ENCODE results near the gene JSRP1.

- TF ChIP-seq POLR2A (IDR thresholded peaks at IDR 0.05; ENCODE audit: low read depth, low read length) (no peak), POLR2AphosphoS5 (IDR thresholded peaks at IDR 0.05; ENCODE audit: low read depth, low read length) (no peak)
Observed at GRCh38 chr19:2214251-2214650, 42.0 kb downstream of the JSRP1 start.
